ENCODE data around the gene CD300LD. TPM values are rescaled to one million over a fixed set of nuclear protein-coding genes. Genes with fewer than 3 reads are reported as not detected.

Gene CD300LD
- total RNA-seq, 3 donors from 2014 or later, result not detected

GRCh38 chr17:74625661-74626060, 33.6 kb upstream of the CD300LD start:
- no peaks in the 10 kb centered on the region for H3K4me1 ChIP-seq
- peaks cover 0 to 6% of the 10 kb centered on the region in 2 donors for H3K9me3 ChIP-seq
- no peak overlapping the region for H3K4me3 ChIP-seq
- TF ChIP-seq, protein P1, sequence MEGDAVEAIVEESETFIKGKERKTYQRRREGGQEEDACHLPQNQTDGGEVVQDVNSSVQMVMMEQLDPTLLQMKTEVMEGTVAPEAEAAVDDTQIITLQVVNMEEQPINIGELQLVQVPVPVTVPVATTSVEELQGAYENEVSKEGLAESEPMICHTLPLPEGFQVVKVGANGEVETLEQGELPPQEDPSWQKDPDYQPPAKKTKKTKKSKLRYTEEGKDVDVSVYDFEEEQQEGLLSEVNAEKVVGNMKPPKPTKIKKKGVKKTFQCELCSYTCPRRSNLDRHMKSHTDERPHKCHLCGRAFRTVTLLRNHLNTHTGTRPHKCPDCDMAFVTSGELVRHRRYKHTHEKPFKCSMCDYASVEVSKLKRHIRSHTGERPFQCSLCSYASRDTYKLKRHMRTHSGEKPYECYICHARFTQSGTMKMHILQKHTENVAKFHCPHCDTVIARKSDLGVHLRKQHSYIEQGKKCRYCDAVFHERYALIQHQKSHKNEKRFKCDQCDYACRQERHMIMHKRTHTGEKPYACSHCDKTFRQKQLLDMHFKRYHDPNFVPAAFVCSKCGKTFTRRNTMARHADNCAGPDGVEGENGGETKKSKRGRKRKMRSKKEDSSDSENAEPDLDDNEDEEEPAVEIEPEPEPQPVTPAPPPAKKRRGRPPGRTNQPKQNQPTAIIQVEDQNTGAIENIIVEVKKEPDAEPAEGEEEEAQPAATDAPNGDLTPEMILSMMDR (IDR thresholded peaks at IDR 0.05), result no peak
- no peak for TF ChIP-seq POLR2AphosphoS5 (IDR thresholded peaks at IDR 0.05)
- no peak for TF ChIP-seq POLR2A (IDR thresholded peaks at IDR 0.05)
- no peak overlapping the region for H3K27ac ChIP-seq
- intact Hi-C loops (cut with DNase I; ENCODE audit: low total_unique reads), result no loop called here
- DNase-seq (ENCODE audit: low spot score in 2 of 2), result no peak
- H3K36me3 ChIP-seq, result no peaks in the 10 kb centered on the region
- peaks cover 0 to 34% of the 10 kb centered on the region in 2 donors for H3K27me3 ChIP-seq

- H3K9me3 ChIP-seq, result no peaks in the 10 kb centered on the region
- peaks cover 0 to 34% of the 10 kb centered on the region in 2 donors for H3K27me3 ChIP-seq
- no peaks in the 10 kb centered on the region for H3K36me3 ChIP-seq
- TF ChIP-seq POLR2A (IDR thresholded peaks at IDR 0.05) (no peak), POLR2AphosphoS5 (IDR thresholded peaks at IDR 0.05) (no peak)
- TF ChIP-seq, protein P1 (IDR thresholded peaks at IDR 0.05), result no peak
- no peak for DNase-seq (ENCODE audit: low spot score in 2 of 2)
- no peaks in the 10 kb centered on the region for H3K4me1 ChIP-seq
- intact Hi-C loops (cut with DNase I; ENCODE audit: low total_unique reads), result no loop called here
- H3K27ac ChIP-seq, result no peak overlapping the region
- H3K4me3 ChIP-seq, result no peak overlapping the region
Observed at GRCh38 chr17:74624131-74624530, 32.0 kb upstream of the CD300LD start.

- DNase-seq (ENCODE audit: low spot score in 2 of 2), result no peak
- intact Hi-C loops (cut with DNase I; ENCODE audit: low total_unique reads), result no loop called here
- no peaks in the 10 kb centered on the region for H3K4me1 ChIP-seq
- H3K27ac ChIP-seq, result no peak within 1 kb of the TSS
- no peaks in the 10 kb centered on the region for H3K9me3 ChIP-seq
- TF ChIP-seq POLR2AphosphoS5 (IDR thresholded peaks at IDR 0.05) (no peak), POLR2A (IDR thresholded peaks at IDR 0.05) (no peak)
- TF ChIP-seq, protein P1 (IDR thresholded peaks at IDR 0.05), result no peak
- peaks cover 0 to 34% of the 10 kb centered on the region in 2 donors for H3K27me3 ChIP-seq
- no peak within 1 kb of the TSS for H3K4me3 ChIP-seq
- no peaks in the 10 kb centered on the region for H3K36me3 ChIP-seq
Observed at GRCh38 chr17:74623693-74624093, 31.6 kb upstream of the CD300LD start, which contains the start of gene CD300E. Gene CD300E, minus strand, starts transcription at chr17:74623738. Its CDS starts 117 bp downstream, at chr17:74623621.

DNA sequence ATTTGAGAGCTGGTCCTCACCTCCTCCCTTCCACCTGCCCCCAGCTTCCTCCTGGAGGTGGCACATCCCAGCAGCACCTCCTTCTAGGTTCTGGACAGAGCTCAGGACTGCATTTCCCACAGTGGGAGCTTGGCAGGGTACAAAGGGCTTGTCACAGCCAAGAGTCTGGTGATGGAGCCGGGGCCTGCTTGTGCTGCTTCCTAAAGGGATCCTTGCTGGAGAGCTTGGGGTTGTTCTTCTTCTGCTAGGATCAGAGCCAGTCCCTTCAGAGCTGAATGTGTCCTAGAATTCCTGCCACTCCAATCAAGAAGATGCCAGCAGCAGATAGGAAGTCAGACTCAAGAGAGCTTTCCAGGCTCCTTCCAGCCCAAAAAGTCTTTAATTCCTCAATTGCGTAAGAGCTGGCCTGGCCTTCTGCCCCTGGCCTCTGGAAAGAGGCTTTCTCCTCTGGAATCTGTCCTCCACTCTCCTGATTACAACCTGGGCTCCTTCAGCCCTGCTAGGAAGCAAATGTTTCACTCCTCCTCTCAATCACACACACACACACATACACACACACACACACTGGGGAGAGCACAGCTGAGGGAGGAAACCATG, 27.1 kb upstream of the CD300LD start:
- no peak for DNase-seq (ENCODE audit: low spot score in 2 of 2)
- TF ChIP-seq, protein P1 (IDR thresholded peaks at IDR 0.05), result no peak
- TF ChIP-seq POLR2A (IDR thresholded peaks at IDR 0.05) (no peak), POLR2AphosphoS5 (IDR thresholded peaks at IDR 0.05) (no peak)
- H3K27me3 ChIP-seq, result peaks cover 0 to 33% of the 10 kb centered on the region in 2 donors

GRCh38 chr17:74618451-74618850, 26.4 kb upstream of the CD300LD start:
- Histone ChIP-seq H3K9me3 (no peaks in the 10 kb centered on the region), H3K4me1 (no peaks in the 10 kb centered on the region), H3K4me3 (no peak overlapping the region), H3K27me3 (peaks cover 0 to 36% of the 10 kb centered on the region in 2 donors), H3K27ac (no peak overlapping the region), H3K36me3 (no peaks in the 10 kb centered on the region)
- DNase-seq (ENCODE audit: low spot score in 2 of 2), result no peak
- TF ChIP-seq POLR2AphosphoS5 (IDR thresholded peaks at IDR 0.05) (no peak), POLR2A (IDR thresholded peaks at IDR 0.05) (no peak)
- TF ChIP-seq, protein P1 (IDR thresholded peaks at IDR 0.05), result no peak
- intact Hi-C loops (cut with DNase I; ENCODE audit: low total_unique reads), result no loop called here

More for the DNA sequence above, 27.1 kb upstream of the CD300LD start:
- H3K27ac ChIP-seq, result no peak overlapping the region
- H3K4me1 ChIP-seq, result no peaks in the 10 kb centered on the region
- H3K4me3 ChIP-seq, result no peak overlapping the region
- H3K36me3 ChIP-seq, result no peaks in the 10 kb centered on the region
- intact Hi-C loops (cut with DNase I; ENCODE audit: low total_unique reads), result no loop called here
- no peaks in the 10 kb centered on the region for H3K9me3 ChIP-seq
